B cell (primary cell): ENCODE data around the gene TMEM30B. TPM values are rescaled to one million over a fixed set of nuclear protein-coding genes. Genes with fewer than 3 reads are reported as not detected.

ENCODE experiments used
- ATAC-seq: fragments of 200-7000 bp; cut with Tn5 transposase; one replicate; pipeline ENCODE4 v1.10.0; 2021; ENCODE audit warnings: low read depth, mild to moderate bottlenecking, moderate number of reproducible peaks, moderate library complexity
- CTCF ChIA-PET: fragments of 350-600 bp; sonication (Branson Sonifier 250); formaldehyde crosslinking; loops from one replicate; lab custom pipeline; 2021; ENCODE audit warnings: antibody characterized with exemption, inconsistent platforms; lab: Charles Lee
- POLR2A ChIA-PET: fragments of 350-600 bp; sonication (Branson Sonifier 250); formaldehyde crosslinking; loops from one replicate; lab custom pipeline; 2021; ENCODE audit warnings: antibody characterized with exemption; lab: Charles Lee
- DNase-seq: peaks from one replicate; pipeline ENCODE4 v3.0.0; 2013
- H2AFZ ChIP-seq: 2 replicates; pipeline ENCODE4 v1.6.1; 2012; ENCODE audit warnings: mild to moderate bottlenecking, low read depth, low read length; ENCODE audit not compliant: insufficient read depth, poor library complexity, severe bottlenecking
- H3K27ac ChIP-seq, 2 donors: 1 replicate in 1 of 2; 2 replicates in 1 of 2; pipeline ENCODE4 v1.5.1; 2012 to 2013; ENCODE audit warnings: low read length in 2 of 2, mild to moderate bottlenecking in 2 of 2, moderate library complexity in 1 of 2
- H3K27me3 ChIP-seq, 4 experiments: fragments of 200-600 bp in 1 of 4; sonication (generic) in 1 of 4; replicated peaks in 1 of 4; 1 replicate in 2 of 4; 2 replicates in 2 of 4; pipeline versions ENCODE4 v1.6.1 to v1.7.0; 2013 to 2016; ENCODE audit warnings: low read length in 3 of 4, mild to moderate bottlenecking in 2 of 4, mixed read lengths in 1 of 4, moderate library complexity in 1 of 4; ENCODE audit not compliant: insufficient read depth in 4 of 4, control insufficient read depth in 3 of 4; ENCODE audit errors: control extremely low read depth in 1 of 4
- H3K36me3 ChIP-seq, 2 experiments: replicated peaks in 1 of 2; 1 replicate in 1 of 2; 2 replicates in 1 of 2; pipeline versions ENCODE4 v1.6.1 to v1.7.1; 2013; ENCODE audit warnings: low read length in 1 of 2; ENCODE audit not compliant: insufficient read depth in 2 of 2, control insufficient read depth in 1 of 2; ENCODE audit errors: control extremely low read depth in 1 of 2, extremely low read depth in 1 of 2
- H3K4me1 ChIP-seq, 2 donors: fragments of 200-600 bp in 1 of 2; sonication (generic) in 1 of 2; 1 replicate in 1 of 2; 2 replicates in 1 of 2; pipeline versions ENCODE4 v1.5.1 to v1.6.1; 2013 to 2017; ENCODE audit warnings: low read length in 2 of 2; ENCODE audit not compliant: control insufficient read depth in 2 of 2, insufficient read depth in 2 of 2
- H3K4me2 ChIP-seq: replicated peaks from 2 replicates; pipeline ENCODE3; 2012; ENCODE audit warnings: mild to moderate bottlenecking, low read depth, low read length; ENCODE audit not compliant: poor library complexity, severe bottlenecking
- H3K4me3 ChIP-seq, 5 experiments: fragments of 200-600 bp in 1 of 5; sonication (generic) in 1 of 5; 1 replicate in 3 of 5; 2 replicates in 2 of 5; pipeline versions ENCODE4 v1.5.1 to v1.7.0; 2011 to 2016; ENCODE audit warnings: low read length in 4 of 5, mild to moderate bottlenecking in 4 of 5, low read depth in 2 of 5, control low read depth in 1 of 5, moderate library complexity in 1 of 5; ENCODE audit not compliant: insufficient read depth in 1 of 5; ENCODE audit errors: control extremely low read depth in 1 of 5, extremely low read depth in 1 of 5
- H3K79me2 ChIP-seq: fragments of 200-600 bp; sonication (generic); one replicate; pipeline ENCODE4 v1.6.0; 2016; ENCODE audit warnings: low read length; ENCODE audit not compliant: control insufficient read depth, insufficient read depth
- H3K9ac ChIP-seq: fragments of 200-600 bp; sonication (generic); 2 replicates; pipeline ENCODE4 v1.6.1; 2017; ENCODE audit warnings: mild to moderate bottlenecking, low read length, moderate library complexity
- H3K9me3 ChIP-seq, 3 donors: one replicate each; pipeline versions ENCODE4 v1.6.1 to v1.7.1; 2013; ENCODE audit warnings: low read length in 2 of 3; ENCODE audit not compliant: control insufficient read depth in 2 of 3, insufficient read depth in 1 of 3; ENCODE audit errors: control extremely low read depth in 1 of 3
- H4K20me1 ChIP-seq: 2 replicates; pipeline ENCODE4 v1.6.0; 2012; ENCODE audit warnings: mild to moderate bottlenecking, low read length; ENCODE audit not compliant: insufficient read depth, control insufficient read depth, poor library complexity, severe bottlenecking
- H3K27ac Mint-ChIP-seq: one replicate; pipeline ENCODE4 v1.8.0; 2021; ENCODE audit warnings: mixed read lengths
- H3K27me3 Mint-ChIP-seq: one replicate; pipeline ENCODE4 v1.8.0; 2021; ENCODE audit warnings: mixed read lengths
- H3K4me1 Mint-ChIP-seq: one replicate; pipeline ENCODE4 v1.8.0; 2021; ENCODE audit warnings: mixed read lengths
- H3K4me3 Mint-ChIP-seq: one replicate; pipeline ENCODE4 v1.8.0; 2021; ENCODE audit warnings: mixed read lengths
- H3K9me3 Mint-ChIP-seq: one replicate; pipeline ENCODE4 v1.8.0; 2022; ENCODE audit warnings: mixed read lengths; ENCODE audit not compliant: insufficient read depth
- CTCF ChIP-seq: fragments of 200-600 bp; IDR thresholded peaks from one replicate; pipeline ENCODE4 v1.8.0; 2022; ENCODE audit warnings: antibody characterized with exemption, mild to moderate bottlenecking
- EZH2 ChIP-seq: IDR thresholded peaks from 2 replicates; pipeline ENCODE4 v1.6.1; 2012; ENCODE audit warnings: borderline replicate concordance, low read depth, mild to moderate bottlenecking, moderate library complexity, low read length; ENCODE audit not compliant: insufficient read depth, poor library complexity, severe bottlenecking
- WGBS: methylation state at CpG from one replicate; pipeline ENCODE4 v1.1.5; 2013; ENCODE audit warnings: missing lambda C conversion rate; ENCODE audit not compliant: insufficient coverage; 5-methylcytosine and 5-hydroxymethylcytosine counted together
- intact Hi-C: fragments of 100-400 bp; cut with micrococcal nuclease; formaldehyde crosslinking; loops from one replicate; pipeline ENCODE4 v1.10.0; 2022
- polyA plus RNA-seq: library from polyadenylated mRNA; depleted of rRNA; stranded (reverse); fragments of >200 nt; gene quantifications from 2 replicates; pipeline ENCODE4 v1.2.3, GENCODE V29; 2012
- total RNA-seq, 2 donors: library from RNA; stranded (reverse); fragments of 120-200 nt in 1 of 2; gene quantifications; 1 replicate in 1 of 2; 2 replicates in 1 of 2; pipeline versions ENCODE4 v1.2.3 to v1.2.4, GENCODE V29; 2013 to 2022

TMEM30B gene
- total and polyA plus RNA-seq, 2 donors (not counting 1 experiment from before 2014, with no cell fraction given) = 0.19 to 0.20 TPM

- Histone ChIP-seq H3K4me1 (peaks cover 10 to 18% of the 10 kb centered on the region in 2 donors), H4K20me1 (no peaks in the 10 kb centered on the region), H3K9me3 (peaks cover 0 to 4% (median 0%) of the 10 kb centered on the region in 3 donors), H3K4me3 (no peak overlapping the region), H3K36me3 (no peaks in the 10 kb centered on the region), H3K27ac (no peak overlapping the region), H2AFZ (no peak overlapping the region), H3K4me2 (no peak overlapping the region), H3K9ac (no peak overlapping the region), H3K79me2 (no peaks in the 10 kb centered on the region), H3K27me3 (peaks cover 0 to 29% (median 26%) of the 10 kb centered on the region in 4 experiments)
- Mint-ChIP-seq H3K27me3 (peaks cover 64% of the 10 kb centered on the region), H3K4me3 (no peak overlapping the region), H3K4me1 (peaks cover 13% of the 10 kb centered on the region), H3K9me3 (no peaks in the 10 kb centered on the region), H3K27ac (no peak overlapping the region)
- intact Hi-C loops = no loop called here
- POLR2A ChIA-PET = no interaction called here
- no peak for TF ChIP-seq EZH2
- TF ChIP-seq CTCF = no peak
- no CpG with 5 or more reads among the region's 1 CpG for WGBS
- CTCF ChIA-PET = interaction anchor here (1.2 kb wide), 2 partner anchors 11 to 932 kb away, joined by 3 to 5 read pairs; no protein-coding TSS in a partner anchor
- no peak for DNase-seq
- no peak for ATAC-seq
These were observed 774 bp upstream of the TMEM30B start for GRCh38 chr14:61281948-61282275.

- Histone ChIP-seq H3K27me3 (peaks cover 0 to 30% (median 26%) of the 10 kb centered on the region in 4 experiments), H4K20me1 (no peaks in the 10 kb centered on the region), H3K27ac (no peak overlapping the region), H2AFZ (peak overlapping the region; percentile 65), H3K9me3 (peaks cover 0 to 4% (median 0%) of the 10 kb centered on the region in 3 donors), H3K79me2 (no peaks in the 10 kb centered on the region), H3K4me2 (peak overlapping the region; percentile 79), H3K4me3 (peak overlapping the region in 4 of 5 experiments; percentile 18 to 53 (median 42)), H3K4me1 (peaks cover 10 to 18% of the 10 kb centered on the region in 2 donors), H3K9ac (peak overlapping the region; percentile 51), H3K36me3 (no peaks in the 10 kb centered on the region)
- WGBS = 6% methylated on average over 81 of the region's 81 CpGs
- TF ChIP-seq CTCF (peak; percentile 47), EZH2 (no peak)
- peaks cover 13% of the 10 kb centered on the region for H3K4me1 Mint-ChIP-seq
- POLR2A ChIA-PET = interaction anchor here (0.5 kb wide), 1 partner anchor 611 kb away, joined by 6 read pairs; no protein-coding TSS in a partner anchor
- H3K27ac Mint-ChIP-seq = peak overlapping the region; percentile 65
- peak overlapping the region; percentile 83 for H3K4me3 Mint-ChIP-seq
- H3K9me3 Mint-ChIP-seq = no peaks in the 10 kb centered on the region
- CTCF ChIA-PET = interaction anchor here (1.7 kb wide), 1 partner anchor 558 kb away, joined by 5 read pairs; no protein-coding TSS in a partner anchor
- ATAC-seq (peak; percentile 75), DNase-seq (peak; percentile 63)
- intact Hi-C loops = no loop called here
- peaks cover 69% of the 10 kb centered on the region for H3K27me3 Mint-ChIP-seq
These were observed 482 bp downstream of the TMEM30B start for GRCh38 chr14:61280526-61281185.
